ENCODE results near the gene GSDME.

GSDME gene

DNA sequence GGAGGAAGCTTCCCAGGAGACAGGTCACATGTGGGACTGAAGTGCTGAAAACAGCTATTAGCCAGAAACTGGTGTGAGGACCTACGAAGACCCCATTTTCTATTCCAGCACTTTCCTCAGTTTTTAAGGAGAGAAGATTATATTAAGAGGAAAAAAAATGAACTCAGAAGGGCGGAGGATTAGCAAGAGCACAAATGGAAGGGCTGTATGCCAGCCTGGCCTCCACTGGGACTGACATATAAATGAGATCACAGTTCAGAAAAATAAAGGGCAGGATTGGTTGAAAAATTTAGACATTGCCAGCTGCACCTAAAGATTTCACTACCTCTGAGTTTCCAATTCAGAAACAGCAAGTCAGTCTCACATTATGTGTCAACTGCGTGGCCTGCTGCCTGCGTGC, 53.0 kb downstream of the GSDME start:
- DNase-seq (ENCODE audit: low read depth): no peak
- no peak overlapping the region for H3K4me3 ChIP-seq (ENCODE audit: low read length)
- no peak for TF ChIP-seq CTCF (conservative IDR thresholded peaks at IDR 0.05; ENCODE audit: low read depth, low read length)

DNA sequence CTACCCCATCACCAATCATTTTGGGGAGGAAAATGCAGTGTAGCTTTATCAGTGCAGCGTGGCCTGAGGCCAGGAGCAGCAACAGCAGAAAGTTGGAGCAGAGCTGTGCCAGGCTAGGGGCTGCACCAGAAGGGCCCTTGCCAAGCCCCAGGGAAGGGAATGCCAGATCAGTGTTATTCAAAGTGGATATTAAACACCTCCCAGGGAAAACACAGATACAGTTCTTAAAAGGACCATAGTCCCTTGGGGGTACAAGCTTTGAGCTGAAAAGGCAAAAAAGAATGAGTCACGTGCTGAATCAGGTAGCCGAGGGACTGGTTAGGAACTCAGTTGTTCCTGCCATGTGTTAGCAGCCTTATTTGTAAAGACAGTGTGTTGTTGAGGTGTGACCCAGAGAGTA, 54.0 kb downstream of the GSDME start:
- no peak for DNase-seq (ENCODE audit: low read depth)
- TF ChIP-seq CTCF (conservative IDR thresholded peaks at IDR 0.05; ENCODE audit: low read depth, low read length): no peak
- no peak overlapping the region for H3K4me3 ChIP-seq (ENCODE audit: low read length)

DNA sequence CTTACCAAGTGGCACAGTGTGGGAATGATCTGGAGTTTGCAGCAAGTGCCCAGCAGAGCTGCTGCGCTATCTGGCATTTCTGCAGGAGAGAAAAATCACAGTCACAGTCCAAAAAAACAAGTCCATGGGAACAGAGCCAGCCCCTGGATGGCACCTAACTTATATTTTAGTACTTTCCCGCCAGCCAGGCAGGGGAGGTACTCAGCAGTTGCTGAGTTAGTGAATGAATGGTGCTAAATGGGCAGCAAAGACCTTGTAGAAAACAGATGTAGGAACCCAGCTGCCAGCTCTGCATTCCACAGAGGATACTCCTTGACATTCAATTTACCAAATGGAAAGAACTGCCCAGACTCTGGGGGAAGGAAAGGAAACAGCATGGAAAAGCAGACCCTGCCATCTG, 54.5 kb downstream of the GSDME start:
- H3K4me3 ChIP-seq (ENCODE audit: low read length): no peak overlapping the region
- no peak for TF ChIP-seq CTCF (conservative IDR thresholded peaks at IDR 0.05; ENCODE audit: low read depth, low read length)
- no peak for DNase-seq (ENCODE audit: low read depth)

DNA sequence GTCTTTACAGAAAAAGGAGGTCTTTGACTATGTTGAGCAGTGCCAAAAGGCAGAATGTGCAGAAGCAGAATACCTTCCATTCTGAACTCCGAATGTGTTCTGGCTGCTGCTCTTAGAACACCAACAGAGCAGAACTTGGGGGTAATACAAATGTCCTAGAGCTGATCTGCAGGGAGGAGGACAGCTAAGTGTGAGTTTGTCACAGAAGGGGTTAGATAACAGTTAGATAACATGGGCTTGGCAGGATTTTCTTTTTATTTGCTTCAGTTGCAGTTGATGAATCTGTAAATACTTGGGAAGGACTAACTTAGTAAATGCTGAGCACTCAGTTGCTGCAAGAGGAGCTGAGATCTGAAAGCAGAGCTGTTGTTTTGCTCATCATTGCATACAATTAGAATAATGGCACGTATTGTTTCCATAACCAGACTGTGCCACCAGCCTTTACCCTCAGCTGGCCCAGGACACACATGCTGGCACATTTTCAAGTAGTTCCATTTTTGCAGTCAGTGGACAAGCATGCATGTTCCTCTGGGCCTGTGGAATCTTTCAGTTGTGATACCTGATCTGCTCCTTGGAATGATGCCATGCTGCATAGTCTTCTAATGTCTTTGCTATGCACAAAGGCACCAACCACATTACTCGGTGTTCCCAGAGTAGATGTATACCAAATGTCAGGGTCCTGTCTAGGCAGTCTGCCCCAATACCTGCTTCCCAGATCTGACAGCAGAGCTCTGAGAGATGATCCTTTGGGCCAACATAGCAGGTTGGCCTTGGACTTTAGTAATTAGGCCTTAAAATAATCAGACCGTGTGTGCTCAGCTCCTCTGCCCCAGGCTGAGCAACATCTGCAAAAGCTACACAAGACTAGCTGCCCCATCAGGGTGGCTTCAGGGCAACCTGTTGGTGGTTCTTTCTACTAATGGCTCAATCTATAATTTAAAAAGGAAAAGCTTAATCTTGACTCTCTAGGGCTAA, 55.7 kb downstream of the GSDME start:
- no peak for TF ChIP-seq CTCF (conservative IDR thresholded peaks at IDR 0.05; ENCODE audit: low read depth, low read length)
- DNase-seq (ENCODE audit: low read depth): peak; percentile 55
- H3K4me3 ChIP-seq (ENCODE audit: low read length): no peak overlapping the region

DNA sequence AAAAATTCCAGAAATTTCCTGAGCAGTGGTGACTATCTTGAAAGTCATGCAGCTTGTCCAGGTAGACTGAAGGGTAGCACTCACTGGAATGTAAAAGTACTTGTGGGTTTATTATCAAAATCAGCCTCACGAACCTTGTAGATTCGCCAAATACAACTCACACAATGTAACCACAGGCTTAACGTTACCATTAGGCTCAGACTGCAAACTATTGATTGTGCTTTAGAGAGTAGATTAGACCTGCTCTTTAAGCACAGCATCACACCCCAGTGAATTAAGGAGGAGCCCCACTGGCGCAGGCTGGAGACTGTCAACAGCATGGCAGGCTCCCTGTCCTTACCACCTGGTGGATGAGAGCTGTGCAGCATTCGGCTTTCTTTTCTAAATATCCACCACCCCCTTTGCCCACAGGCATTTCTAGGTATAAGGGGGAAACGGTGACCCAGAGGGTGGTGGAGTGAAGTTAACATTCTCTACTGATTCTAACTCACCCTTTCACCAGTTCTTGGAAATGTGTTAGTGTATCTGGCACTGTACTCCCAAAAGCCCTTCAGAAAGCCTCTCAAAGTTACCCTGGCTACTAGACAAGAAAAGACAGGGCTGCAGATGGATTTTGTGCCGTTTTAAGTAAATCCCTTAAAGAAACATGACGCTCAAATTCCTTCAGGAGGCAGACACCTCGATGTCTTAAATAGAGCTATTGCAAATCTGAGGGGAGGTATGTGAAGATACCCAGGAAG, 56.6 kb downstream of the GSDME start:
- H3K4me3 ChIP-seq (ENCODE audit: low read length): no peak overlapping the region
- DNase-seq (ENCODE audit: low read depth): peak; percentile 22
- TF ChIP-seq CTCF (conservative IDR thresholded peaks at IDR 0.05; ENCODE audit: low read depth, low read length): no peak

DNA sequence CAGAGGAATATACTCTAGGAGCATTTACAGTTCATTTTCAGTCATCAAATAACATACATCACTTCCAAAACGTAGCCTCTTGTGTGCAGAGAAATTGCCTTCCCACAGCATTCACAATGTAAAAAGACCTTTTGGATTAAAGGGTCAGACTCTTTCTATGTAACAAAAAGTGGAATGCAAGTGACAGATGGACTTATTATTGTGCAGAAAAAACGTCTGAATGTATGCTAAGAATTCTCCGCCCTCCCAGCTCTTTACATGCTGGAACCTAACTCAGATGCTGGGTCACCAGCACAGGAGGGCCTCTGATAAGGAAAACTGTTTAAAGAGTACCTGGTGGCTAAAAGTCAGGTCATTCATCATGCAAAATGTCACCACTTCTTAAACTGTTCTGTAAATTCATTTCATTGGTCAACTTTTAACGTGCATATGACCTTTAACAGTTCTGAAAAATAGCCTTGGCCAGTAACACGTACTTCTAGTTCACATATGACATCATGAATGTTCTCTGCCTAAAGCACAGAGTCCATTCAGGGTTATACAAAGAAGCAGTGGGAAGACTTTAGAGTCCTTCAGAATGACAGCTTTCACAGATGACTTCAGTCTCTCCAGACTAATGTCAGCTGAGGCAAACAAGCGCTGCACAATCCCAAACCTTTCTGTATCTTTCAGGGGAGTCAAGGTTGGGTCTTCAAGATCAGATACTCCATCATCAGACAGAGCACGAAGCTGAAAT, 58.6 kb downstream of the GSDME start:
- DNase-seq (ENCODE audit: low read depth): no peak
- no peak for TF ChIP-seq CTCF (conservative IDR thresholded peaks at IDR 0.05; ENCODE audit: low read depth, low read length)
- no peak overlapping the region for H3K4me3 ChIP-seq (ENCODE audit: low read length)

Measured in retinal pigment epithelial cell (primary cell).